ENCODE data around the gene NDST1.

Gene NDST1

GRCh38 chr5:150507474-150508276 lies at the start of gene NDST1:
Gene NDST1 (plus strand): TSS chr5:150508131. CDS start chr5:150521255, 13,124 bp downstream.
- in situ Hi-C loops (cut with MboI; ENCODE audit: low sequenced_read_pairs, unreplicated experiment) = no loop called here

DNA sequence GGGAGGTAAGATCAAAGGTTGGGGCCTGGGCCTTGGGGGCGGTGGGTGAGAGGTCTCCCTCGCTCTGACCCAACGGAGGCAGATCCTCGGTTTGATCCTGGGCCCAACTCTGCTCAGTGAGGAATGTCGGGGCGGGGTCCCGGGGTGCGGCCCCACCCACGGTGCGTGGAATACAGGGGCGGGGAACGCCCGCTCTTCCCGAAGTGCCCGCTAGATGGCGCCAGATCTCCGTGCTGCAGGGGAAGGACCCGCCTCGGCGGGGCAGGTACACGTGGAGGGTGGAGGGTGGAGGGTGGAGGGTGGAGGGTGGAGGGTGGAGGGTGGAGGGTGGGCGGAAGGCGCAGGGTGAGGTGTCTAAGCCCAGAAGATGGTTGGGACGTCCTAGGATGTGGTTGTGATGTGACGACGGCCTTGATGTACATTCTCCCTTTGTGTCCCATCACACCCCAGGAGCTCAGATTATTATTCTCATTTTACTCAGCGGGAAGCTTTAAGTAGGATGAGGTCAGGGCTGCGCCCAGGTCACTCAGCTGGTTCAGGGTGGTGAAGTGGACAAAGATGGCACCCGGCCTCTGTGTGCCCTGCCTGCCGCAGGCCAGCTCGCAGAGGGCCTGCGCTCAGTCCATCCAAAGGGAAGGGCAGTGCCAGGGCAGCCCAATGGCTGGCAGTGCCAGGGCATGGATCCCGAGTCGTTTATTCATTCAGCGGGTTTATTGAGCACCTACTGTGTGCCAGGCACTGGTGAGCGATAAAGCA lies 49.0 kb upstream of the NDST1 start:
- TF ChIP-seq CTCF (IDR thresholded peaks at IDR 0.05; ENCODE audit: borderline replicate concordance, control extremely low read depth, extremely low read depth, insufficient read depth, missing control alignments) = peak; percentile 93
- in situ Hi-C loops (cut with MboI; ENCODE audit: low sequenced_read_pairs, unreplicated experiment) = loop anchor here (10.0 to 25.0 kb wide), 2 partner anchors 86 to 203 kb away; partner anchors contain the start of gene MYOZ3
- peak; percentile 87 for DNase-seq (ENCODE audit: low spot score)

More at GRCh38 chr5:150507474-150508276, at the start of gene NDST1:
- DNase-seq (ENCODE audit: low spot score) = no peak
- no peak for TF ChIP-seq CTCF (IDR thresholded peaks at IDR 0.05; ENCODE audit: borderline replicate concordance, control extremely low read depth, extremely low read depth, insufficient read depth, missing control alignments)

GRCh38 chr5:150460781-150461180 lies 47.1 kb upstream of the NDST1 start:
- no peak for TF ChIP-seq CTCF (IDR thresholded peaks at IDR 0.05; ENCODE audit: borderline replicate concordance, control extremely low read depth, extremely low read depth, insufficient read depth, missing control alignments)
- in situ Hi-C loops (cut with MboI; ENCODE audit: low sequenced_read_pairs, unreplicated experiment) = loop anchor here (25.0 kb wide), 1 partner anchor 202 kb away; the partner anchor contains the start of gene MYOZ3
- DNase-seq (ENCODE audit: low spot score) = no peak

DNA sequence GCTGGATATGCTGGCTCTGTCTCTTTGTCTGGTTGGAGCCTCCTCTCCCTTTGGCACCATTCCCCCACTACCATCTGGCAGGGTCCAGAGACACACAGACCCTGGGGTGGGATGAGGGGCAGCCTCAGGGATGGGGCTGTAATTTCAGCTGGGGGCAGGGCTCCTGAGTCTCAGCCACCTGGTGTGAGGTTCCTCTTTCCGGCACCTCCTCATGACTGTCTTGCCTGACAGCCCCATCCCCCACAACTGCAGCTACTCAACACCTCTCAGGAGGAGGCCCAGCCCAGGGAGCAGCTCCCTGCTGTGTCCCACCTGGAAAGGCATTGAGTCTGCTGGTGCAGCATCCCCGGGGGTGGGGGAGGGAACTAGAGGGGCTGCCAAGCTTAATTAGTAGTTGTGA lies 46.7 kb upstream of the NDST1 start:
- in situ Hi-C loops (cut with MboI; ENCODE audit: low sequenced_read_pairs, unreplicated experiment) = loop anchor here (25.0 kb wide), 1 partner anchor 201 kb away; the partner anchor contains the start of gene MYOZ3
- no peak for TF ChIP-seq CTCF (IDR thresholded peaks at IDR 0.05; ENCODE audit: borderline replicate concordance, control extremely low read depth, extremely low read depth, insufficient read depth, missing control alignments)
- peak; percentile 86 for DNase-seq (ENCODE audit: low spot score)

DNA sequence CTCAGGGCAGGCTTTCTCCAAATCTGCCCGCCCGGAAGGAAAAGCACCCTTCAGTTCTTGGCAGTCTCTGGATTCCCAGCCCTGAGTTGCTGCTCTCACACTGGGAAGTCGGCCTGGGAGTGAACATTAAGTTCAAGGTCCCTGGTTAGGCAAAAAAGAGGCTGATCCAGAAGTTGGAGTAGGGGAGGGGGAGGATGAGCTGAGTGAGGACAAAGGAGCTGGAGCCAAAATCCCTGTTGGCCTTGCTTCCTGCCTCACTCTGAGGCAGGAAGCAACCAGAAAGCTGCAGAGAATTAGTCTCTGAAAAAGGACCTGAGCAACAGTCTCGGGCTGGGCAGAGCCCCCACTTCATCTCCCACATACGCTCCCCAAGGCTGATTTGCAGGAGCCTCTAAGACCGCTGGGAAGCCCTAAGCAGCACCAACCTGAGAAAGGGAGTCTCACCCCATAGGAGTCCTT lies 43.3 kb upstream of the NDST1 start:
- in situ Hi-C loops (cut with MboI; ENCODE audit: low sequenced_read_pairs, unreplicated experiment) = loop anchor here (25.0 kb wide), 1 partner anchor 198 kb away; the partner anchor contains the start of gene MYOZ3
- no peak for TF ChIP-seq CTCF (IDR thresholded peaks at IDR 0.05; ENCODE audit: borderline replicate concordance, control extremely low read depth, extremely low read depth, insufficient read depth, missing control alignments)
- DNase-seq (ENCODE audit: low spot score) = no peak

DNA sequence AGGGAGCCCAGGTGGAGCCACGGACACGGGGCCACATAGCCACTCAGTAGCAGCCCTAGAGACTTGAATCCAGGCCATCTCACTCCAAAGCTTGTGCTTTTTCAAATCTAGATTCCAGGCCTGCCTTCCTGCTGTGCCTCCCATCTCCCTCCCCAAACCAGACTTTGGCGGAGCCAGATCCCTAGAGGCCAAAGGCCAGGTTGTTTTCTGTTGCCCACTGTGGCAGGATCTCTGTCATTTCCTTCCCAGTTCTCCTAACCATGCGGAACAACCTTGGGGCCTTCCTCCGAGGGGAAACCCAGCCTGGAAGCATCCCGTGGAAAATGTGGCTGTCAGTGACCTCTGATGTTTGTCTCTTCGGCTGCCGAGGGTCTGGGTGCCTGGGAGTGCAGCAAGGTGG lies 42.0 kb upstream of the NDST1 start:
- in situ Hi-C loops (cut with MboI; ENCODE audit: low sequenced_read_pairs, unreplicated experiment) = loop anchor here (25.0 kb wide), 1 partner anchor 196 kb away; the partner anchor contains the start of gene MYOZ3
- TF ChIP-seq CTCF (IDR thresholded peaks at IDR 0.05; ENCODE audit: borderline replicate concordance, control extremely low read depth, extremely low read depth, insufficient read depth, missing control alignments) = no peak
- DNase-seq (ENCODE audit: low spot score) = no peak

Data from GM13976 (cell line).